GM21526 (cell line): ENCODE results near the gene ADAT3.
A peak's percentile ranks its signal among the peaks of the same experiment; 100 is the strongest.

Experiments
- ATAC-seq: cut with Tn5 transposase; IDR thresholded peaks from one replicate; pipeline ENCODE4 v1.9.1; 2021; ENCODE audit warnings: moderate library complexity; ENCODE audit not compliant: unreplicated experiment, low FRiP score

ADAT3 gene

DNA sequence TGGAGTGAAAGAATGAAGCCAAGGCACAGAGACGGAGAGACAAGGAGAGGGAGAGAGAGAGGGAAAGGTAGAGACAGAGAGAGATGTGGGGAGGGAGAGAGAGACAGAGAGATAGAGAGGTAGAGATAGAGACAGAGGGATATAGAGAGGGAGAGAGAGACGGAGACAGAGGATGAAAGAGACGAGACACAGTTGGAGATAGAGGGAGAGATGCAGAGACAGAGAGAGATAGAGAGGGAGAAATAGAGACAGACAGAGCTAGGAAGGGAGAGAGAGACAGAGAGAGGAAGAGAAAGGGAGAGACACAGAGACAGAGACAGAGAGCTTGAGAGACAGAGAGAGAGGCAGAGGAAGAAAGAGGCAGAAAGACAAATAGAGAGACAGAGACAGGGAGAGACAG, 31.2 kb downstream of the ADAT3 start:
- ATAC-seq, result no peak

- no peak for ATAC-seq
Observed at GRCh38 chr19:1936916-1937610, 31.9 kb downstream of the ADAT3 start.

DNA sequence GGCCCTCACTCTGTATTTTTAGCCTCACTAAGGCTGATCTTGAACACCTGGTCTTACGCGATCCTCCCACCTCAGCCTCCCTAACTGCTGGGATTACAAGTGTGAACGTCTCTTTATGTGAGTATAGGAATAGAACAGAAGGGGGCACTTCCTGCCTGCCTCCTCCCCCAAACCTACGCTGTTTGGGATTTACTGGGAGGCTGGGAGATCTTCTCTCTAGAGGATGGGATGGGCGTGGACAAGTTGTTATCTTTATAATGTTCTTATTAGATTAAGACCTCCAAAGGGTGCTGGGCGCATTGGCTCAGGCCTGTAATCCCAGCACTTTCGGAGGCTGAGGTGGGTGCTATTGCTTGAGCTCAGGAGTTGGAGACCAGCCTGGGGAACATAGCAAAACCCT, 32.9 kb downstream of the ADAT3 start:
- no peak for ATAC-seq

DNA sequence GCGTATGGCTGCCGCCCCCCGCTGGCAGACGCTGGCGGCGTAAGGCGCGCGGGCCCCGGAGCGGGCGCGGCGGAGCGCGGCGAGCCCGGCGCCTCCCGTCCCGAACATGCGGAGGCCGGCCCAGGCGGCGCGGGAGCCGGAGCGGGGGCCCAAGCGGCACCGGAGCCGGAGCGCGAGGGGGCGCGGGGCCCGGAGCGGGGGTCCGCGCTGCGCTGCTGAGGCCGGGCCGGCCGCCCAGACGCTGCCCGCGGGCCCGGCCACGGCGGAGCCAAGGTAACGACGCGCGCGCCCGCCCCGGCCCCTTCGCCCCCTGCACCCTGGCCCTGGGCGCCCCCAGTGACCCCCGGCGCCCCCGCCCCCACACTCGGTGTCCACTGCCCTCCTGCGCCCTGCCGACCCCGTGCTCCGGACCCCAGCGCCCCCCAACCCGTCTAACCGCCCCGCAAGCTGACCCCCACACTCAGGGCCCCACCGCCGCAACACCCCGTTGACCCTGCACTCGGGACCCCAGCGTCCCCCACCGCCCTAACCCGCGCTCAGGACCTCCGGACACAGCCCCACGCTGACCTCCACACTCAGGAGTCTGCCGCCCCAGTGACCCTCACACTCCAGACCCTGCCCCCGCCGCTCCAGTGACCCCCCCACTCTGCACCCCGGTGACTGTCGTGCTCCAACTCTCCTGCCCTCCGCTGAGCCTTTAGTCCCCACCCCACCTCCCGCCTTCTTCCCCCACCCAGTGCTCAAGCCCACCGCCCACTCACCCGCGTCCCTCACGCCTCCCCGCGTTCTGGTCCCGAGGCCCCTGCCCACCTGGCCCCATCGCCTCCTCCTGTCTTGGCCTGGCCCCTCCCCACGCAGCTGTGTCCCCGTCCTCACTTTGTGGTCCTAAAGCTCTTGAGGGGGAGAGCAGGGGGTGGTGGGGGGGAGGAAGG, 36.2 kb downstream of the ADAT3 start, which contains the start of gene CSNK1G2:
Gene CSNK1G2, plus strand, starts transcription at position 27 of the 932 bp plus-strand sequence. CDS start 28,601 bp downstream, outside the sequence.
- ATAC-seq, result peak; percentile 49

DNA sequence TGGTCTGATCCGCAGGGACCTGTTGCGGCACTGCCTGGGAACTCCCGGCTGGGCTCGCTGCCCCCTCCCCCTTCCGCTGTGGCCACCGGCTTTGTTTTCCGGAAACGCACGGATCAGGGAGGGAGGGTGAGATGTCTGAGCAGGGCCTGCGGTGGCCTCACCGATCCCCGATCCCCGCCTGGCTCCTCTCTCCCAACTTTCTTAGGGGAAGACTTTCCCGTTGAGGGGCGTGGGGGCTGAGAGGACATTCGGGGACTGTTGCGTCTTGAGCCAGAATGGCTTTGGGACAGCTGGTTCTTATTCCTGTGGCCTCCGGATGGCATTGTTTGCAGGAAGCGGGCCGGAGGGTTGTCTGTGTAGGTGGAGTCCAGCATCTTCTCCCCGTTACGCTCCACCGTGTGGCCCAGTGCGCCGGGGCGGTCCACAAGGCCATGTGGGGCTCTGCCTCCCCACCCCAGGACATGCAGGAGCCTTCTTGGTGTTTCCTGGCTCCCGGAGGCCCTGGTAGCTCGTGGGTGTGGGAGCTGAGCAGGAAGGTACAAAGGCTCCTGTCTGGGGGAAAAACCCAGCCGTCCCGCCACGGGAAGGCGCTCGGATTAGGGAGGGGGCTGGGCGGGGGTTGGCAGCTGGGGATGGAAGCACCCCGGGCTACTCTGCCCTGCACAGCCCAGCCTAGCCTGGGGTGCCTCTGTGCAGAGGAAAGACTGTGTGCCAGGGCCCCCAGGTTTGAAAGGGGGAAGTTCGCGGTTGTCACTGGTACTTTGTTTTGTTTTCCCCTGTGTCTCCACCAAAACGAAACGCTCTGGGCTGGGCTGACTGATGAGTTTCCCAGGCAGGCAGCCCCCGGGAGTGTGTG, 37.1 kb downstream of the ADAT3 start:
- no peak for ATAC-seq

DNA sequence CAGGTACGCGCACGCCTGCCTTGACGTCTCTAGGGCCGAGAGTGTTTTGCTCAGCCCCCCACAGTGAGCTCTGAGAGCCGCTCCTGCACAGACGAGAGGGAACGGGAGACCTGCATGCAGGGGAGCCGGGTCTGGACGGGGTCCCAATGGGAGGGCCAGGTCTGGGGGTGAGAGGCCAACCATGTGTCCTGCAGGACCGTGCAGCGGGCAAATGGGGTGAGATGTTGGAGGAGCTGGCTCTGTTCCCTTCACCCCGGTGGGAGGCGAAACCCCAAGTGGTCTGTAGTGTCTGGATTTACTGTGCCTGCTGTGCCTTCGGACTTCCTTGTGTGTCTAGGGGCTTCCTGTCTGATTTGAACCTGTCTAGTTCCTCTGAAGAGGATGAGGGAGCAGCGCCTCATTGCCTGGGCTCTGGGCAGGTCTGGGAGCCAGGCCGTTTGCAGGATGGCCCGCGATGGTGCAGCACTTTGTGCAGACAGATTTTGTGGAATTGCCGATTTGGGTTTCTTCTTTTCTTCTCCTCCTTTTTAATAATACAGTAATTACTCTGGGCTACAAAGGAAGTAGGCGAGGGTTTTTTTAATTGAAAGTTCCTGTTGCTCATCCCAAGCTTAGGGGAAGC, 37.8 kb downstream of the ADAT3 start:
- no peak for ATAC-seq

- ATAC-seq, result no peak
Observed at GRCh38 chr19:1943661-1944087, 38.5 kb downstream of the ADAT3 start.

- no peak for ATAC-seq
Observed at GRCh38 chr19:1944088-1944915, 39.1 kb downstream of the ADAT3 start.

GRCh38 chr19:1944916-1945561, 39.8 kb downstream of the ADAT3 start:
- ATAC-seq, result no peak

DNA sequence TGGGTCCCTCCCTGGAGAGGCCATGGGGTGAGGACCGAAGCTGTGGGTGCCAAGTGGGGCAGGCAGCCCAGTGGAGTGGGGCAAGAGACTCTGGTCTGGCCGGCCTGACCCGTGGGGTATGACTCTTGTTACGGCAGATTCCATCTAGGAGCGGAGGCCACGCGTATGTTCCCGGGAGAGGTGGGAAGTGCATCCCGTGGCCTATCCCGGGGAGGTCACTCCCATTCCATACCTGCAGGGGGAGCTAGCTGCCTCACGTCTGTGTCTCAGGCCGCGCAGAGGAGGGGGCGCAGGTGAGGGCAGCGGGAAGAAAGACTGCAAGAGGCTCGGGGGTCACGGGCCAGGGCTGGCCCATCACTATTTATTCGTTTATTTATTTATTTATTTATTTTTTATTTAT, 40.7 kb downstream of the ADAT3 start:
- no peak for ATAC-seq

GRCh38 chr19:1947651-1948209, 42.5 kb downstream of the ADAT3 start:
- no peak for ATAC-seq

DNA sequence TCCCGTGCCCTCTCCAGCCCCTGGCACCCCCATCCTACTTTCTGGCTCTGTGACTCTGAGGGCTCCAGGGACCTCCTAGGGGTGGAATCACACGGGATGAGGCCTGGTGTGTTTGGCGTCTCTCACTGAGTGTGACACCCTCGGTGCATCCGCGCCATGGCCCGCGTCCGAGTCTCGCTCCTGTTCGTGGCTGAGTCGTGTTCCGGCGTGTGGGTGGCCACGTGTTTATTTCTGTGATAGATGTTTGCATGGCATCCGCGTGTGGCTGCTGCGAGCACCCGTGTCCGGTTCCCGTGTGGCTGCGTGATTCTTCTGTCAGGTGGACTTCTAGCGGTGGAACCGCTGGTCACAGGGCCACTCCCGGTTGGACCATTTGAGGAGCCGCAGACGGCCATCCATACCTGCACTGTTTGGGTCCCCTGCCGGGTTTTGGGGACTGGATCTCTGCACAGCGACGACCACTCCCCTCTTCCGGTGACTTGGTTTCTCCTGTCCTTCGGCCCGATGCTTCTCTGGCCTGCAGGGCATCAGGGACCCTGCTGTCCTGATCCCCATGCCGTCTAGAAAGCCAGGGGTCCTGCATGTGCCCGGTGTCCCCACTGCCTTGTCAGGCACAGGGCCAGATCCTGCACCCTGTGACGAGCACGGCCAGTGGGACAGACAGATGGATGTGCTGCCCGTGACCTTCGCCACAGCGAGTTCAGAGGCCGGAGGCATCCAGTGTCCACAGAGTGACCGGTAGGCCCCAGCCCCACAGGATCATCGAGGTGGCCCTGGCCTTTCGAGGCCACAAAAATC, 44.3 kb downstream of the ADAT3 start:
- ATAC-seq, result no peak

DNA sequence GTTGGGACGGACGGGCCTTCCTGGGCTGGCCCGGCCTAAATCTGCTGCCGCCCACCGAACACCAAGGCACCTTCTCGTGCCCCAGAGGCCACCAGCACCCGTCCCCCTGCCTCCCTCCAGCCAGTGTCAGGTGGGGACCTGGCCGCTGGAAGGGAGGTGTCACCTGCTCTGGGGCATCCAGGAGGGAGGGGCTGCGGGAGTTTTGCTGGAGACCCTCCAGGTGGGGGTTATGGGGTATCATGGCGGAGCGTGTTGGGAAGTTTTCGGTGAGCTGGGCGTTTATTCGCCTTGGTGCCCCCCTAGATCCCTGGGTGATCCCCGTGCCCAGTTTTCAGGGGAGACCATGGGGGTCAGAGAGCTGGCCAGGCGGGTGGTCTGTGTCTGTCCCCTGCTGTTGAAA, 45.4 kb downstream of the ADAT3 start:
- no peak for ATAC-seq

DNA sequence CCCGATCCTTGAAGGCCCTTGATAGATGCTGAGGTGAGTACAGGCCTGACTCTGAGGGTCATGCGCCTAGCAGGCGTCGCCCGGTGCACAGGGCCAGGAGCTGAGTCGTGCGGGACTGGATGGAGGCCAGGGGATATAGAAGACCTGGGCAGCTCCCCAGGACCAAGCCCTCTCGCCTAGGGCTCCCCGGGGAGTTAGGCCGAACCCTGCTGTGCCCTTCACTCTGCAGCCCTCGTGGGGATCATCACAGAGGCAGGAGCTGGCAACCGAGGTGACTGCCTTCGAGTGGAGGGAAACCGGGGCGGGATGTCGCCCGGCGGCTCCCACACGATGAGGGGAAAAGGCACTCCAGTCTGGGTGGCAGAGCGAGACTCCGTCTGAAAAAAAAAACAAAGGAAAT, 47.4 kb downstream of the ADAT3 start:
- no peak for ATAC-seq

GRCh38 chr19:1953037-1953436, 47.8 kb downstream of the ADAT3 start:
- ATAC-seq, result no peak

GRCh38 chr19:1953441-1954094, 48.4 kb downstream of the ADAT3 start:
- ATAC-seq, result no peak

GRCh38 chr19:1954532-1954933, 49.3 kb downstream of the ADAT3 start:
- ATAC-seq, result no peak
